Measurements from ENCODE around the gene RUNX2.

The RUNX2 gene

DNA sequence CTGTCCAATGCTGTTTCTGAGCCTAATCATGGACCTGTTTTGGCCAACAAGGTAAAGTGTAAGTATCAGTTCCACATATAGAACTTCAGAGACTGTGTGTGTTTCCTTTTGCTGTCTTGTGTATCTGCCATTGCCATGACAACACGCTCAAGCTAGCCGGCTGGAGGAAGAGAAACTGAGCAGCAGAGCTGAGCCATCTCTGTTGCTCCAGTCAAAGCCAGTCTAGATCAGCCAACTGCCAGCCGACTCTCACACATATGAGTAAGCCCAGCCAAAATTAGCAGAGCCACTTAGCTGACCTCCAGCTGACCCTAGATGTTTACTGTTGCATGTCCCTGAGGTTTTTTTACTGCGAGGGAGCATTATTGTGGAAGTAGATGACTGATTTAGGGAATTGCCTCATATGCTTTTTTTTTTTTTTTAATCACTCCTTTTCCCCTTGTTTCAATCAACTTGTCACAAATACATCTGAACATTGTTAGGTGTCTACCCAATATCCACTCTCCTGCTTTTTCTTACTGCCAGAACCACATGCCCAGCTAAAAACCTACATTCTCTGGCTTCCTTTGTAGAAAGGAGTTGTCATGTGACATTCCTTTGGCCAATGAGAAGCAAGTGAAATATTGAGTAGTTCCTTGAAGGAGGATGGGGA is 353.9 kb downstream of the RUNX2 start:
- H4K8ac ChIP-seq (ENCODE audit: low read depth, low read length), result no peak overlapping the region
- no CpG with 5 or more reads among the region's 4 CpGs for WGBS (ENCODE audit: extremely low coverage, insufficient coverage, insufficient read length)
- no peak overlapping the region for H3K23ac ChIP-seq (ENCODE audit: low read length)
- no peaks in the 10 kb centered on the region for H3K27me3 ChIP-seq (ENCODE audit: insufficient read depth, low read length)
- DNase-seq, result peak; percentile 25 to 38
- no peak overlapping the region for H3K14ac ChIP-seq (ENCODE audit: low read length)
- H3K9me3 ChIP-seq (ENCODE audit: insufficient read depth, low read depth, low read length), result no peaks in the 10 kb centered on the region
- no peaks in the 10 kb centered on the region for H3K79me1 ChIP-seq (ENCODE audit: low read length)
- H2BK12ac ChIP-seq (ENCODE audit: low read length), result no peak overlapping the region
- no peaks in the 10 kb centered on the region for H3K36me3 ChIP-seq (ENCODE audit: control insufficient read depth in 1 of 2, insufficient read depth in 2 of 2, low read length in 2 of 2)
- no peak overlapping the region for H2AK5ac ChIP-seq (ENCODE audit: low read length)
- H2AFZ ChIP-seq (ENCODE audit: insufficient read depth, low read length, poor library complexity), result no peak overlapping the region
- no peak overlapping the region for H4K12ac ChIP-seq (ENCODE audit: low read depth, low read length)
- H3K4ac ChIP-seq (ENCODE audit: low read depth, low read length), result no peak overlapping the region
- no peak overlapping the region for H3K9ac ChIP-seq (ENCODE audit: low read length)
- H3K4me2 ChIP-seq (ENCODE audit: low read length), result no peak overlapping the region
- H3K4me1 ChIP-seq (ENCODE audit: control insufficient read depth in 1 of 2, insufficient read depth in 2 of 2, low read length in 2 of 2), result peaks cover 0 to 3% of the 10 kb centered on the region in 2 experiments
- no peak overlapping the region for H3K18ac ChIP-seq (ENCODE audit: low read length)
- no peaks in the 10 kb centered on the region for H3K79me2 ChIP-seq (ENCODE audit: control insufficient read depth, insufficient read depth, low read length, poor library complexity)
- H3K4me3 ChIP-seq (ENCODE audit: low read depth, low read length), result no peak overlapping the region
- H2BK120ac ChIP-seq (ENCODE audit: insufficient read depth, low read length, poor library complexity), result no peak overlapping the region
- H2BK5ac ChIP-seq (ENCODE audit: low read depth, low read length, poor library complexity), result no peak overlapping the region
- no peak overlapping the region for H4K91ac ChIP-seq (ENCODE audit: low read depth, low read length)
- H3K27ac ChIP-seq (ENCODE audit: low read depth, low read length), result no peak overlapping the region

DNA sequence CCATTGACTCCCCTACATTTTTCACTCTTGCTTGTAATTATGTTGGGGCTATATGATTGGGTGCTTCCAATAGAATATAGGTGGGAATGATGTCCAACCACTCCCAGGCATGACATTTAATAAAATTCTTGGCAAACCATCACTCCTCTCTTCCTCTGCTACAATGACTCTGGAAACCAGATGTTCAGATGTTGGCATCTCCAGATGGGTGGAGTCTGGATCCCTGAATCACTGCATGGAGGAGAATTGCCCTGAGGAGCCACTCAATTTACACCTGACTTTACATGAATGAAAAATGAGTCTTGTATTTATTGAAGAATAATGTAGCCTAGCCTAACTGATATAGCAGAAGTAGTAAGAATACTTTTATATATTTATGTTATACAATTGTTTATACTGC is 356.3 kb downstream of the RUNX2 start:
- no peak overlapping the region for H3K27ac ChIP-seq (ENCODE audit: low read depth, low read length)
- no peak overlapping the region for H3K4me2 ChIP-seq (ENCODE audit: low read length)
- H3K14ac ChIP-seq (ENCODE audit: low read length), result no peak overlapping the region

DNA sequence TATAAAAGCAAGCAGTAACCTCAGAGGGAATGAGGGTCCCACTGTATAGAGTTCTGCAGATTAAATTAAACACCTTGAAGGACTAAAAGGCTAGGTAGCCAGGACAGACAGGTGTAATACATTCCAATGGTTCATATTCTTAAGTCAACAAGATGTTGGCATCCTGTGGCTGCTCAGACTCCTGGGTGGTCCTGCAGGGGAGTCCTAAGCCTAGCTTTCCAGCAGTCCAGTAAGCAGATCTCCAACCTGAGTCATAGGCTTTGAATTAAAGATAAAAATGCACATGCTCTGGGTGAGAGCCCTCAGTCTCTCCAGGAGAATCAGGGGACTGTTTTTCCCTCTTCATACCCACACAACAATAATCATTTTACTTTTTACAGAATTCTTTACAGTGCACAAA is 356.9 kb downstream of the RUNX2 start:
- Histone ChIP-seq H3K18ac (ENCODE audit: low read length) (no peak overlapping the region), H3K36me3 (ENCODE audit: control insufficient read depth in 1 of 2, insufficient read depth in 2 of 2, low read length in 2 of 2) (no peaks in the 10 kb centered on the region), H4K91ac (ENCODE audit: low read depth, low read length) (no peak overlapping the region), H3K14ac (ENCODE audit: low read length) (no peak overlapping the region), H3K27me3 (ENCODE audit: insufficient read depth, low read length) (no peaks in the 10 kb centered on the region), H2BK5ac (ENCODE audit: low read depth, low read length, poor library complexity) (no peak overlapping the region), H3K9ac (ENCODE audit: low read length) (no peak overlapping the region), H3K9me3 (ENCODE audit: insufficient read depth, low read depth, low read length) (no peaks in the 10 kb centered on the region), H3K79me1 (ENCODE audit: low read length) (no peaks in the 10 kb centered on the region), H2BK120ac (ENCODE audit: insufficient read depth, low read length, poor library complexity) (no peak overlapping the region), H2AFZ (ENCODE audit: insufficient read depth, low read length, poor library complexity) (no peak overlapping the region), H4K8ac (ENCODE audit: low read depth, low read length) (no peak overlapping the region), H3K4me1 (ENCODE audit: control insufficient read depth in 1 of 2, insufficient read depth in 2 of 2, low read length in 2 of 2) (no peaks in the 10 kb centered on the region), H4K12ac (ENCODE audit: low read depth, low read length) (no peak overlapping the region), H2AK5ac (ENCODE audit: low read length) (no peak overlapping the region), H3K23ac (ENCODE audit: low read length) (no peak overlapping the region), H3K4me2 (ENCODE audit: low read length) (no peak overlapping the region), H2BK12ac (ENCODE audit: low read length) (no peak overlapping the region), H3K79me2 (ENCODE audit: control insufficient read depth, insufficient read depth, low read length, poor library complexity) (no peaks in the 10 kb centered on the region), H3K27ac (ENCODE audit: low read depth, low read length) (no peak overlapping the region), H3K4me3 (ENCODE audit: low read depth, low read length) (no peak overlapping the region), H3K4ac (ENCODE audit: low read depth, low read length) (no peak overlapping the region)
- DNase-seq, result no peak

More for the DNA sequence above, 356.3 kb downstream of the RUNX2 start:
- Histone ChIP-seq H3K4ac (ENCODE audit: low read depth, low read length) (no peak overlapping the region), H4K91ac (ENCODE audit: low read depth, low read length) (no peak overlapping the region), H2BK5ac (ENCODE audit: low read depth, low read length, poor library complexity) (no peak overlapping the region), H3K79me2 (ENCODE audit: control insufficient read depth, insufficient read depth, low read length, poor library complexity) (no peaks in the 10 kb centered on the region), H3K9me3 (ENCODE audit: insufficient read depth, low read depth, low read length) (no peaks in the 10 kb centered on the region), H2AFZ (ENCODE audit: insufficient read depth, low read length, poor library complexity) (no peak overlapping the region), H3K18ac (ENCODE audit: low read length) (no peak overlapping the region), H4K12ac (ENCODE audit: low read depth, low read length) (no peak overlapping the region), H3K4me3 (ENCODE audit: low read depth, low read length) (no peak overlapping the region), H3K9ac (ENCODE audit: low read length) (no peak overlapping the region), H3K79me1 (ENCODE audit: low read length) (no peaks in the 10 kb centered on the region), H3K23ac (ENCODE audit: low read length) (no peak overlapping the region), H3K27me3 (ENCODE audit: insufficient read depth, low read length) (no peaks in the 10 kb centered on the region), H4K8ac (ENCODE audit: low read depth, low read length) (no peak overlapping the region), H2BK12ac (ENCODE audit: low read length) (no peak overlapping the region), H2AK5ac (ENCODE audit: low read length) (no peak overlapping the region), H3K4me1 (ENCODE audit: control insufficient read depth in 1 of 2, insufficient read depth in 2 of 2, low read length in 2 of 2) (no peaks in the 10 kb centered on the region), H2BK120ac (ENCODE audit: insufficient read depth, low read length, poor library complexity) (no peak overlapping the region), H3K36me3 (ENCODE audit: control insufficient read depth in 1 of 2, insufficient read depth in 2 of 2, low read length in 2 of 2) (no peaks in the 10 kb centered on the region)
- no peak for DNase-seq

DNA sequence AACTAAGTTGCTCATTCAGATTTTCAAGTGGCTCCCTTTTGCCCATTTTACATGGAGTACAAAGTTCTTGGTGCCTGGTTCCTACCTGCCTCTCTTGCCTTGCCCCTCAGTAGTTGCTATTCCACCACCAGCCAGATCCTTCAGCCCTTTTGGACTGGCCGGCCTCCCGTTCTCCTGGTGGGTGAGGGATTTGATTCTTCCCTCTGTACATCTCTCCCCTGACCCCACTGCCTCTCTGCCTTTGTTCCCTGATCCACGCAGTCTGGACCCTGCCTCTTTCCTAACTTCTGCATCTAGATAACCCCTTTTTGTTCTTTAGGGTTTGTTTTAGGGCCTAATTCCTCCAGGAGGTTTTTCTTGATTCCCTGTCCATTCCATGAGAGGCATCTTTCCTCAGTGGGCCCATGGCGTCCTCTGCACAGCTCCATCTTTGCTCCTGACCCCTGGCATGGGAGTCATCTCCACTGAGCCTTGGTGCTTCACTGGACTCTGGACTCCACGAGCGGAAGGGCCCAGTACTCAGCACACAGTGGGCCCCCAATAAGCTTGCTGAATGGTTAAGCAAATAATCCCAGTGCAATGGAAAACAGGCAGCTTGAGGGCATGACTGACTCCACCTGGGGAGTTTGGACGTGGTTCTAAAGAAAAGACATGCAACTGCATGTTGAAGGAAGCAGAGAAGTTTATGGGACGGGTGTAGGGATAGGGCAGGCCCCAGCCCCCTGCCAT is 358.9 kb downstream of the RUNX2 start:
- Histone ChIP-seq H4K12ac (ENCODE audit: low read depth, low read length) (no peak overlapping the region), H3K14ac (ENCODE audit: low read length) (no peak overlapping the region), H3K79me2 (ENCODE audit: control insufficient read depth, insufficient read depth, low read length, poor library complexity) (no peaks in the 10 kb centered on the region), H2BK12ac (ENCODE audit: low read length) (no peak overlapping the region), H3K27ac (ENCODE audit: low read depth, low read length) (no peak overlapping the region), H3K9me3 (ENCODE audit: insufficient read depth, low read depth, low read length) (no peaks in the 10 kb centered on the region), H3K9ac (ENCODE audit: low read length) (no peak overlapping the region), H3K4me3 (ENCODE audit: low read depth, low read length) (no peak overlapping the region), H2AFZ (ENCODE audit: insufficient read depth, low read length, poor library complexity) (no peak overlapping the region), H3K36me3 (ENCODE audit: control insufficient read depth in 1 of 2, insufficient read depth in 2 of 2, low read length in 2 of 2) (no peaks in the 10 kb centered on the region), H4K91ac (ENCODE audit: low read depth, low read length) (no peak overlapping the region), H3K23ac (ENCODE audit: low read length) (no peak overlapping the region), H2BK5ac (ENCODE audit: low read depth, low read length, poor library complexity) (no peak overlapping the region), H3K27me3 (ENCODE audit: insufficient read depth, low read length) (no peaks in the 10 kb centered on the region), H2AK5ac (ENCODE audit: low read length) (no peak overlapping the region), H3K4me2 (ENCODE audit: low read length) (no peak overlapping the region), H2BK120ac (ENCODE audit: insufficient read depth, low read length, poor library complexity) (no peak overlapping the region), H3K4me1 (ENCODE audit: control insufficient read depth in 1 of 2, insufficient read depth in 2 of 2, low read length in 2 of 2) (peaks cover 0 to 2% of the 10 kb centered on the region in 2 experiments), H3K4ac (ENCODE audit: low read depth, low read length) (no peak overlapping the region), H3K18ac (ENCODE audit: low read length) (no peak overlapping the region), H3K79me1 (ENCODE audit: low read length) (no peaks in the 10 kb centered on the region), H4K8ac (ENCODE audit: low read depth, low read length) (no peak overlapping the region)
- DNase-seq, result no peak
- no CpG with 5 or more reads among the region's 8 CpGs for WGBS (ENCODE audit: extremely low coverage, insufficient coverage, insufficient read length)

All from trophoblast cell (in vitro differentiated cells and primary cell).